B cell (primary cell): ENCODE measurements around the gene CIP2A. TPM values are rescaled to one million over a fixed set of nuclear protein-coding genes. Genes with fewer than 3 reads are reported as not detected.
A peak's percentile ranks its signal among the peaks of the same experiment; 100 is the strongest.

Source experiments
- ATAC-seq: fragments of 200-7000 bp; cut with Tn5 transposase; one replicate; pipeline ENCODE4 v1.10.0; 2021; ENCODE audit warnings: low read depth, mild to moderate bottlenecking, moderate number of reproducible peaks, moderate library complexity
- CTCF ChIA-PET: fragments of 350-600 bp; sonication (Branson Sonifier 250); formaldehyde crosslinking; loops from one replicate; lab custom pipeline; 2021; ENCODE audit warnings: antibody characterized with exemption, inconsistent platforms; lab: Charles Lee
- POLR2A ChIA-PET: fragments of 350-600 bp; sonication (Branson Sonifier 250); formaldehyde crosslinking; loops from one replicate; lab custom pipeline; 2021; ENCODE audit warnings: antibody characterized with exemption; lab: Charles Lee
- DNase-seq: peaks from one replicate; pipeline ENCODE4 v3.0.0; 2013
- H2AFZ ChIP-seq: 2 replicates; pipeline ENCODE4 v1.6.1; 2012; ENCODE audit warnings: mild to moderate bottlenecking, low read depth, low read length; ENCODE audit not compliant: insufficient read depth, poor library complexity, severe bottlenecking
- H3K27ac ChIP-seq, 2 donors: 1 replicate in 1 of 2; 2 replicates in 1 of 2; pipeline ENCODE4 v1.5.1; 2012 to 2013; ENCODE audit warnings: low read length in 2 of 2, mild to moderate bottlenecking in 2 of 2, moderate library complexity in 1 of 2
- H3K27me3 ChIP-seq, 4 experiments: fragments of 200-600 bp in 1 of 4; sonication (generic) in 1 of 4; replicated peaks in 1 of 4; 1 replicate in 2 of 4; 2 replicates in 2 of 4; pipeline versions ENCODE4 v1.6.1 to v1.7.0; 2013 to 2016; ENCODE audit warnings: low read length in 3 of 4, mild to moderate bottlenecking in 2 of 4, mixed read lengths in 1 of 4, moderate library complexity in 1 of 4; ENCODE audit not compliant: insufficient read depth in 4 of 4, control insufficient read depth in 3 of 4; ENCODE audit errors: control extremely low read depth in 1 of 4
- H3K36me3 ChIP-seq, 2 experiments: replicated peaks in 1 of 2; 1 replicate in 1 of 2; 2 replicates in 1 of 2; pipeline versions ENCODE4 v1.6.1 to v1.7.1; 2013; ENCODE audit warnings: low read length in 1 of 2; ENCODE audit not compliant: insufficient read depth in 2 of 2, control insufficient read depth in 1 of 2; ENCODE audit errors: control extremely low read depth in 1 of 2, extremely low read depth in 1 of 2
- H3K4me1 ChIP-seq, 2 donors: fragments of 200-600 bp in 1 of 2; sonication (generic) in 1 of 2; 1 replicate in 1 of 2; 2 replicates in 1 of 2; pipeline versions ENCODE4 v1.5.1 to v1.6.1; 2013 to 2017; ENCODE audit warnings: low read length in 2 of 2; ENCODE audit not compliant: control insufficient read depth in 2 of 2, insufficient read depth in 2 of 2
- H3K4me2 ChIP-seq: replicated peaks from 2 replicates; pipeline ENCODE3; 2012; ENCODE audit warnings: mild to moderate bottlenecking, low read depth, low read length; ENCODE audit not compliant: poor library complexity, severe bottlenecking
- H3K4me3 ChIP-seq, 5 experiments: fragments of 200-600 bp in 1 of 5; sonication (generic) in 1 of 5; 1 replicate in 3 of 5; 2 replicates in 2 of 5; pipeline versions ENCODE4 v1.5.1 to v1.7.0; 2011 to 2016; ENCODE audit warnings: low read length in 4 of 5, mild to moderate bottlenecking in 4 of 5, low read depth in 2 of 5, control low read depth in 1 of 5, moderate library complexity in 1 of 5; ENCODE audit not compliant: insufficient read depth in 1 of 5; ENCODE audit errors: control extremely low read depth in 1 of 5, extremely low read depth in 1 of 5
- H3K79me2 ChIP-seq: fragments of 200-600 bp; sonication (generic); one replicate; pipeline ENCODE4 v1.6.0; 2016; ENCODE audit warnings: low read length; ENCODE audit not compliant: control insufficient read depth, insufficient read depth
- H3K9ac ChIP-seq: fragments of 200-600 bp; sonication (generic); 2 replicates; pipeline ENCODE4 v1.6.1; 2017; ENCODE audit warnings: mild to moderate bottlenecking, low read length, moderate library complexity
- H3K9me3 ChIP-seq, 3 donors: one replicate each; pipeline versions ENCODE4 v1.6.1 to v1.7.1; 2013; ENCODE audit warnings: low read length in 2 of 3; ENCODE audit not compliant: control insufficient read depth in 2 of 3, insufficient read depth in 1 of 3; ENCODE audit errors: control extremely low read depth in 1 of 3
- H4K20me1 ChIP-seq: 2 replicates; pipeline ENCODE4 v1.6.0; 2012; ENCODE audit warnings: mild to moderate bottlenecking, low read length; ENCODE audit not compliant: insufficient read depth, control insufficient read depth, poor library complexity, severe bottlenecking
- H3K27ac Mint-ChIP-seq: one replicate; pipeline ENCODE4 v1.8.0; 2021; ENCODE audit warnings: mixed read lengths
- H3K27me3 Mint-ChIP-seq: one replicate; pipeline ENCODE4 v1.8.0; 2021; ENCODE audit warnings: mixed read lengths
- H3K4me1 Mint-ChIP-seq: one replicate; pipeline ENCODE4 v1.8.0; 2021; ENCODE audit warnings: mixed read lengths
- H3K4me3 Mint-ChIP-seq: one replicate; pipeline ENCODE4 v1.8.0; 2021; ENCODE audit warnings: mixed read lengths
- H3K9me3 Mint-ChIP-seq: one replicate; pipeline ENCODE4 v1.8.0; 2022; ENCODE audit warnings: mixed read lengths; ENCODE audit not compliant: insufficient read depth
- CTCF ChIP-seq: fragments of 200-600 bp; IDR thresholded peaks from one replicate; pipeline ENCODE4 v1.8.0; 2022; ENCODE audit warnings: antibody characterized with exemption, mild to moderate bottlenecking
- EZH2 ChIP-seq: IDR thresholded peaks from 2 replicates; pipeline ENCODE4 v1.6.1; 2012; ENCODE audit warnings: borderline replicate concordance, low read depth, mild to moderate bottlenecking, moderate library complexity, low read length; ENCODE audit not compliant: insufficient read depth, poor library complexity, severe bottlenecking
- WGBS: methylation state at CpG from one replicate; pipeline ENCODE4 v1.1.5; 2013; ENCODE audit warnings: missing lambda C conversion rate; ENCODE audit not compliant: insufficient coverage; 5-methylcytosine and 5-hydroxymethylcytosine counted together
- intact Hi-C: fragments of 100-400 bp; cut with micrococcal nuclease; formaldehyde crosslinking; loops from one replicate; pipeline ENCODE4 v1.10.0; 2022
- polyA plus RNA-seq: library from polyadenylated mRNA; depleted of rRNA; stranded (reverse); fragments of >200 nt; gene quantifications from 2 replicates; pipeline ENCODE4 v1.2.3, GENCODE V29; 2012
- total RNA-seq, 2 donors: library from RNA; stranded (reverse); fragments of 120-200 nt in 1 of 2; gene quantifications; 1 replicate in 1 of 2; 2 replicates in 1 of 2; pipeline versions ENCODE4 v1.2.3 to v1.2.4, GENCODE V29; 2013 to 2022

Gene CIP2A
- total and polyA plus RNA-seq, 2 donors (not counting 1 experiment from before 2014, with no cell fraction given) = 2.3 to 11.0 TPM

GRCh38 chr3:108602249-108602934 is 13.2 kb upstream of the CIP2A start:
- Histone ChIP-seq H3K79me2 (peaks cover 6% of the 10 kb centered on the region), H2AFZ (peak overlapping the region; percentile 67), H3K9me3 (no peaks in the 10 kb centered on the region), H3K4me3 (peak overlapping the region in 4 of 5 experiments; percentile 0 to 47 (median 15)), H3K36me3 (no peaks in the 10 kb centered on the region), H3K9ac (peak overlapping the region; percentile 50), H3K4me2 (peak overlapping the region; percentile 68), H3K27me3 (no peaks in the 10 kb centered on the region), H3K27ac (peak overlapping the region; percentile 51 to 85), H4K20me1 (no peaks in the 10 kb centered on the region), H3K4me1 (peaks cover 31 to 33% of the 10 kb centered on the region in 2 donors)
- DNase-seq = peak; percentile 55
- WGBS = 8% methylated on average over 2 of the region's 5 CpGs
- Mint-ChIP-seq H3K4me1 (peaks cover 28% of the 10 kb centered on the region), H3K4me3 (peak overlapping the region; percentile 56), H3K9me3 (no peaks in the 10 kb centered on the region), H3K27ac (peak overlapping the region; percentile 89), H3K27me3 (no peaks in the 10 kb centered on the region)
- no peak for TF ChIP-seq CTCF
- no peak for TF ChIP-seq EZH2
- ChIA-PET CTCF (interaction anchor here (1.4 to 3.5 kb wide), 3 partner anchors 12 to 313 kb away, joined by 4 to 15 read pairs (median 9); partner anchors contain the start of genes CIP2A and DZIP3), POLR2A (interaction anchor here (2.8 kb wide), 1 partner anchor 13 kb away, joined by 16 read pairs; the partner anchor contains the start of genes CIP2A and DZIP3)
- intact Hi-C loops = no loop called here
- peak; percentile 82 for ATAC-seq
